HG03280 (cell line): ENCODE data around the gene CDK2.
A peak's percentile ranks its signal among the peaks of the same experiment; 100 is the strongest.
"Not testable (repeated sequence)": the region's sequence is repeated elsewhere in the genome, so short reads cannot be mapped to it uniquely, and the experiment has no call there.

Experiments used
- ATAC-seq: cut with Tn5 transposase; IDR thresholded peaks from one replicate; pipeline ENCODE4 v1.9.1; 2021; ENCODE audit warnings: mild to moderate bottlenecking, moderate library complexity; ENCODE audit not compliant: unreplicated experiment

CDK2 gene

DNA sequence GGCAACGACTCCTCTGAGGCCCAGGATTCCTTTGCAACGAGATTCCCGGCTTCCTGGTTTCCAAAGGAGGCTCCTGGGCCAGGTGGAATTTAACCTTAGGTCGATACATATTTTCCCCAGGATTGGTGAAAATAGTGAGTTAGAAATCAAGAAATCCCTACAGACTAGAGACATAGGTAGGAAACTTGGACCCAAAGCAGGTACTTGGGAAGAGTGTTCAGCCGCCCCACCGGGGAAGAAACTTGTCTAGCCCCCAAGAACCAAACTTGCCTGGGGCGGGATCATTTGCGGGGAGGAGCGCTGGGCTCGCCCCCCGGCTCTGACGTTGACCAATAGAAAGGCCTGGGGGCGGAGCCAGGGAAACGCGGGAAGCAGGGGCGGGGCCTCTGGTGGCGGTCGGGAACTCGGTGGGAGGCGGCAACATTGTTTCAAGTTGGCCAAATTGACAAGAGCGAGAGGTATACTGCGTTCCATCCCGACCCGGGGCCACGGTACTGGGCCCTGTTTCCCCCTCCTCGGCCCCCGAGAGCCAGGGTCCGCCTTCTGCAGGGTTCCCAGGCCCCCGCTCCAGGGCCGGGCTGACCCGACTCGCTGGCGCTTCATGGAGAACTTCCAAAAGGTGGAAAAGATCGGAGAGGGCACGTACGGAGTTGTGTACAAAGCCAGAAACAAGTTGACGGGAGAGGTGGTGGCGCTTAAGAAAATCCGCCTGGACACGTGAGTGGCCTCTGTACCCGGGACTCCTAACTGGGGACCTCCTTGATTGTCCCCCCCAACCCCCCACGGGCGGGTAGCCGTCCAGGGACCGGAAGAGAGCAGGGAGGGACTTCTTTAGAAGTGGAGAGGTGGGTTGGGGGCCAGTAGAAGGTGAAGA lies at the start of gene CDK2:
CDK2 (plus strand) TSS at position 423 of the 874 bp plus-strand sequence; CDS start at position 602, 179 bp downstream.
- ATAC-seq = peak; percentile 97

DNA sequence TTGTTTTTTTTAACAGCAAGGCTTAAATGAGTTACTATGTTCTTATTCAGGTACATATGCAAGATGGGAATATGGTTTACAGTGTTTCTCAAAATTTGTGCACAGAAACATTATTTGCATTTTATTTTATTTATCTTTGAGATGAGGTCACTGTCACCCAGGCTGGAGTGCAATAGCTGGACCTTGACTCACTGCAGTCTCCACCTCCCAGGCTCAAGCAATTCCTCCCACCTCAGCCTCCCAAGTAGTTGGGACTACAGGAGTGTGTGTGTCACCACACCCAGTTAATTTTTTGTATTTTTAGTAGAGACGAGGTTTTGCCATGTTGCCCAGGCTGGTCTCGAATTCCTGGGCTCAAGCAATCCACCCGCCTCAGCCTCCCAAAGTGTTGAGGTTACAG lies 47.6 kb upstream of the CDK2 start:
- ATAC-seq = not testable (repeated sequence)

DNA sequence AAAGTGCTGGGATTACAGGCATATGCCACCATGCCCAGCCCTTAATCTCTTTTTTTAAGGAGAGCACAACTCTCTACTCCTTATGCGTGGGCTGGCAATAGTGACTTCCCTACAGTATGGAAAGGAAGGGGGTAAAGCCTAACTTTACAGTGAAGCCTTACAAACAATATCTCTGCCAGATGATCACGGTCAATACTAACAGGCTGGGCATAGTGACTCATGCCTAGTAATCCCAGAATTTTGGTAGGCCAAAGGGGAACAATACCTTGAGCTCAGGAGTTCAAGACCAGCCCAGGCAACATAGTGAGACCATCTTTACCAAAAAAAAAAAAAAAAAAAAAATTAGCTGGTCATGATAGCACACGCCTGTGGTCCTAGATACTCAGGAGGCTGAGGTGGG lies 44.5 kb upstream of the CDK2 start:
- ATAC-seq = no peak

DNA sequence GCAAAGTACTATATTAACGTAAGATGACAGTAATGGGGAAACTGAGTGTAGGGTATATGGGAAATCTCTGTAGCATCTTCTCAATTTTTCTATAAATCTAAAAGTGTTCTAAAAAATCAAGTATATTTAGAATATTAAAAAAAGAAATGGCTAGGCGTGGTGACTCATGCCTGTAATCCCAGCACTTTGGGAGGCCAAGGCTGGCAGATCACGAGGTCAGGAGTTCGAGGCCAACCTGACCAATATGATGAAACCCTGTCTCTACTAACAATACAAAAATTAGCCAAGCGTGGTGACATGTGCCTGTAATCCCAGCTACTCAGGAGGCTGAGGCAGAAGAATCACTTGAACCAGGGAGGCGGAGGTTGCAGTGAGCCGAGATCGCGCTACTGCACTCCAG lies 43.0 kb upstream of the CDK2 start:
- ATAC-seq = not testable (repeated sequence)

DNA sequence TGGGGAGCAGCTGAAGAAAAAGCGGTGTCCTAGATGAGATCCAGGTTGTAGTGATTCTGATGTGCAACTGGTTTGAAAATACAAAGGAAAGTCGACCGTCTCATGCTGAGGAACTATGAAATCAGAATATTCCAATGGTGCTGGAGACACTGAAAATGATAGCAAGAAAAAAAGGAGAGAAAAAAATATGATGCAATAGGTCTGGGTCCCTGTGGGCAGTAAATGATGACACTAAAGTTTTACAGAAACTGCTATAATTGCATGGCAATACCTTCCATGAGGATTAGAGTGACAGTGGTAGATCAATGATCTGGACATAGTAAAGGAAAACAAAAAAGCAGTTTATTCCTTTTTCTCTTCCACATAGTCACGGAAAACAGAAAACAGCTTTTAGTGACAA lies 41.3 kb upstream of the CDK2 start:
- no peak for ATAC-seq

DNA sequence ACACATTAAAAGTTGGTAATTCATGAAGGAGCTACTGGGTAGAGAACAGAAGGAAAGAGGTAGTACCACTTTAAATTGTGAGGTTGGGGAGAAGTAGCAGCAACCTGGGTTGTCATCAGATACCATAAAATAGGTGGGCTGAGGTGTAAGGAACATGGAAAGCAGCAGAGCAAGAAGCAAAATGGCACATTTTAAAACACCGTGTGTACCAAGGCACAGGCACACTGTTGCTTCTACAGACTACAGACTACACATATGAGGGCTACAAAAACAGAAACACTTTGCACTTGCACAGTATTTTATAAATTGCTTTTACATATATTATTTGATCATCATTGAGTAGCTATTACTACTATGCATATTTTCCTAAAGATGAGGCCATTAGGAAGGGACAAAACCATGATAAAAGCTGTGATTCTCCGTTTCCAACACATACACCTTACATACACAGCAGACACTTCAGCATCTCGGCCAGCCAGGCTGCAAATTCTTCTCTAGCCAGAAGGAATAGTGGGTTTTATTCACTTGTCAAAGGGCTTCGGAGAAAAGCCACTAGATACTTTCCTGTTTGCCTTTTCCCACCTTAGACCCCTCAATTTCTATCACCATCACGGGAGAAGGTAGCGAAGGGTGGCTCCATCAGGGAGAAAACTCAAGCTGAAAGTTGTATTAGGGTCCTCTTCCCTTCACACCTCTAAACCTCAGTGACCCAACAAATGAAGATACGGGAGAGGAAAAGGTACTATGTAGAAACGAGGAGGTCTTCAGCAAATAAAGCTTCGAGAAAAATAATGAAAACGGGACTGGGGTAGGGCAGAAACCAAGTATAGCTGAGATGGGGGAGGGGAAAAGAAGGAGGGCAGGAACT lies 40.5 kb upstream of the CDK2 start:
- ATAC-seq = no peak

DNA sequence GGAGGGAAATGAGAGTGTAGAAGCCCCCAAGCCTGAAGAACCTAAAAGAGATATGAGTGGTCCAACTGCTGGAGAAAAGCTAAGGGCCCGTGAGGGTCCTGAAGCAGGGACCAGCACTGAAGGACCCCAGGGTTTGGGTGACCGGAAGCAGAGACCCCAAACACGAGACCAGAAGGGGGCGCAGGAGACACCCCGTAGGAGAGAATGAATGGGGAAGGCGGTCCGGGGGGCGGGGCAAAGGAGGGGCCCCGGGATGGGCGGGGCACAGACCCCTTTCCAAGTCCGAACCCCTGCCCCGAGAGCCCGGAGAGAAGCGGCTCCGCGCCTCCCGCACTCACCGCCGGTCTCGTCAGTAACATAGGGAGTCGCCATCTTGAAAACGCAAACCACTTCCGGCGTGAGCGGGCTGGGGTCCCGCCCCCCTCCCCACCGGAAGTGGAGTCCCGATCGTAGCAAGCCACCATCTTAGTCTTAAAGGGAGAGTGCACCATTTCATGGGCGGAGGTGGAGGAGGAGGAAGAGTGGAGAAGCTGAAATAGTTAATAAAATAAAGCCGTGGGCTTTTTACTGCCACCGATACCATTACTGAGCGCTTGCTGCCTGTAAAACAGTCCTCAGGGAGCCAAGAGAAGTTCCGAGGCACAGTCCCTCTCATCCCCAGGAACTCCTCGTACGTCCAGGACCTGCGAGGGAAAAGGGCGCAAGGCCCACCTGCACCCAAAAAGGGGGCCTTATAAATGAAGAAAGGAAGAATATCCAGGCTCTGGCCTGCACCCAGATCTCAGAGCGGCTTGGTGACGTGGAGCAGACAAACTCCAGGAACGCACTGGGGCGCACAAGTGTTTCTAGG lies 39.7 kb upstream of the CDK2 start:
- peak; percentile 51 for ATAC-seq

DNA sequence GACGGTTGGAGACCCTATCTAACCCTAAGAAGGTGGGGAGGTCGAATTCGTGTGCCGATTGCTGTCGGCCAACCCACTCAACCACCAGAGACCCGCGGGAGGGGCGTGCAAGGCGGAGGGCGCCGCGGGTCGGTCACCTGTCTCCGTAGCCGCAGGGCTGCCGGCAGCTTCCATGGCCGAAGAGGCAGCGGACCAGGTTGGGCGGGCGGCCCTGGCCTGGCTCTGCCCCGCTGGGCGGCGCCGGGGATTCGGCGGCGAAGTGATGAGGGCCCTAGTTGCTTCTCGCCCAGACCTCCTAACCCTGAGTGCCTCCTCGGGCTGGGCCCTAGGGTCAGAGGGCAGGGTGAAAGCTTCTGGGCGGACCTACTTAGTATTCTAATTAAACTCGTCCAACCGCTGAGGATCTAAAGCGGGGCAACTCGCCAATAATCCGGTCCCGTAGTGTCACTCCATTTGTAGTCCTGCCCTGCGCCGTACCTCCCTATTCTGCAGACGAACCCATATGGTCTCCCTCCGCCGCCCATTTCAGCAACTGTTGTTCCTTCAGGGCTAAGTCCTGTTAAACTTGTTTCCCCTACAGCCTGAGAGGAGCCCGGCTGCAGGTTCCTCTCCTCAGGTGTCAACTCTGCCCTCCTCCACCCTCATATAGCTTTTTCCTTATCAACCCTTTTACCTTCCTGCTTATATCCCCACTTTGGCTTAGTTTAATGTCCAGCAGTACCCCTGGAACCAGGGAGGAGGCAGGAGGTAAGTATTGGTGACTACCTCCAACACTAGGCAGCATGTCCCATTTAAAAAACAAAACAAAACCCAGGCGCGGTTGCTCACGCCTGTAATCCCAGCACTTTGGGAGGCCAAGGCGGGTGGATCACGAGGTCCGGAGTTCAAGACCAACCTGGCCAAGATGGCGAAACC lies 38.8 kb upstream of the CDK2 start, which contains the start of gene PYM1:
PYM1 (minus strand) TSS at position 307 of the 915 bp plus-strand sequence; CDS start at position 174, 133 bp downstream.
- ATAC-seq = peak; percentile 40

DNA sequence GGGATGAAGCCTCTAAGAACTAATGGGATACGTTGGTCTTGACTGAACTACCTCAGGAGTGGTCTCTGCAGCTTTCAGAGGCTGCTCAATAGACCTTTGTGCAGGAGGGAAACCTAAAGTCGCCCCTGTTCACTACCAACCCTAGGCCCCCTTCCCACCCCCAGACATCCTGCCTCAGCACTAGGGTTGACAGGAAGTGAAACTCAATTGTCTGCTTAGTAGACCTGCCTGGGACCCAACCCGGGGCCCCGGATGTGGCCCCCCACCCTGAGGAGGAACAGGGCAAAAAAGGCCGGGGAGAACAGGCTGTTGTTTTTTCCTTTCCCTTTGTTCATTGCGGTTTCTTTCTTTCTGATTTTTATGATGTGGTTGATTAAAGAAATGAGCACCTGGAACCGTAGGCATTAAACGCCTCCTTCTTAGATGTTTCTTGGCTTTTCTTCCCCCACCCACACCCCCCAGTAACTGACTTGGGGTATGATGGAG lies 37.3 kb upstream of the CDK2 start:
- ATAC-seq = no peak

DNA sequence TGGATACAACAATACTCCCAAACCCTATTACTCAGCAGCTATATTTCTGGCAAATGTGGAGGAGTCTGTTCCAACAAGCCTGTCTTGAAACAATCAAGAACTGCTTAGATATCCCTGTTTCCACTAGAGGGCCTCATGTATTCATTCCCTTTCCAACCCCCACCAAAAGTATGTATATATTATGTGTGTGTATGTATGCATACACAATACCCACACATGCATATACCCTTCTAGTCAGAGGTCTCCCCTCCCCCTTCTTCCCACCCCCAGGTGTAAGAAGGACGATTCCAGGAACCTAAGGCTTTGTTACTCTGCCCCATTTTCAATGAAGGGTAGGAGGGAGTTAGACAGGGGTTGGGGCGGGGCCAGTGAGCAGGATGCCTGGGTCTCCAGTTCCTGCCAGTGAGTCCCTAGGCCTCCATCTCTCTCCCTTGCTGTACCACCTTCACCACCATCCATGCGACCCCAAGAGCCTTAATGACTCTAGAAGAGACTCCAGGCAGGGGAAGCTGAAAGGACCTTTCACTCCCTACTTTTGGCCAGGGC lies 35.8 kb upstream of the CDK2 start, which contains the start of gene DGKA:
DGKA (plus strand) TSS at position 392 of the 546 bp plus-strand sequence. CDS start 5,342 bp downstream, outside the sequence.
- ATAC-seq = no peak

DNA sequence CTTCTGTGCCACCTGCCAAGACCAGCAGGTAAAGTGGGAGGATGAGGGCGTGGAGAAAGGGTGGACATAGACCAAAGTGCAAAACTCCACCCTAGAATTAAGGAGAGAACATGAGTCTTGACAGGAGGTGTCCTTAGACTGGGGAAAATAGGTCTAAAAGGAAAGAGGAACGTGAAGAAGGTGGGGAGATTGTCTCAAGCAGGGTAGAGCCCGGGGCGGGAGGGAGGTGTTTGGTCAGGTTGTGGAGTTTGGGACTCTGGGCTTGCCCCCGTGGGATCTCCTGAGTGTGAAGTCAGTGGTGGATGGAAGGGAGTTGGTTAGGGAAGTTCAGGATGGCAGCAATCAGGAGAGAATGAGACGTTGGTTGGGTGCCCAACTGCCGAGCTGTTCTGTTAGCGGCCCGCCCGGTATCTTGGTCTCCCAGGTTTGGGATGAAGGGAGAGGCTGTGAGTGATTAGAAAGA lies 35.3 kb upstream of the CDK2 start:
- no peak for ATAC-seq

DNA sequence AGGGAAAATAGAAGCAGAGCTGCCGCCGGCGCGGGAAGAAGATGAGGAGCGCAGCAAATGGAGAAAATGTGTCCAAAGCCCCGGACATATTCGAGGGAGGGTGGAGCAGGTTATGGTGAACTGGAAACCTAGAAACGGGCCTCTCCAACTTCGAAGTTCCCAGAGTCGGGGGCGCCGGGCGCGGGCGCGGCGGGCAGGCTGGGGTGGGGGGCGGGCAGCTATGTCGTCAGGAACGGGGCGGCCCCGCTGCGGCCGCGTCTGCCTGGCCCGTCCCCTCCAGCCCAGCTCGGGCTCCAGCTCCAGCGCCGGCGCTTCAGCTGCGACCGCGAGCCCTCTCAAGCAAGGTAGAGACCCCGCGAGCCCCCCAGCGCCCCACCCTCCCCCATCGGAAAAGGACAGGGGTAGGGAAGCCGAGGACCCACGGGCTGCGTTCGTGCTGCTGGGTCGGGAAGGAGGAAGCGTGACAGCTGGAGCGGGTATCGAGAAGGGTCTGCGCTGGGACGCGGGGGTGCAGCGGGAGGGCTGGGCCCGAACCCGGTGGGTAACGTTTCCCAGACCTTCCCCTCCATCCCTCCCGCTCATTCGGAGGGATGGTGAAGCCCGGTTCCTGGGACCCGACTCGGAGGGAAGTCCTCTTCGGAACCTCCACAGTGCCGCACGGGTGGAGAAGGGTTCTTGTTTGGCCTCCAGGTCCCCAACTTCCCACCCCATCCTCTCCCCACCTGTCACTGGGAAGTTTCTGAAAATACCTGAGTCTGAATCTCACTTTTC lies 34.7 kb upstream of the CDK2 start:
- ATAC-seq = no peak

DNA sequence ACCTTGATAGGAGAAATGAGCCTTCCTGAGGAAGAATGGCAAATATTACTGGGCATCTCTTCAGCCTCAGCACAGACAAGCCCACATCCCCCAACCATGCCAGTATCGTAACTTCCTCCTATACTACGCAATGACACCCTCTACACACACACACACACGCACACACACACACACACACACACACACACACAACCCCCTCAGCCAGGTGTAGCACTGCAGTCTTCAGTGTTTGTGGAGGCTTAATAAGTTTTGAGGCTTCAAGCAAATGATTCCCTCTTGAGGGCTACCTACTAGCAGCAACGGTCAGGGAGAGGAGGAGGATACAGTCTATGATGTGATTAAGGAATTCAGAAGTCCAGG lies 34.1 kb upstream of the CDK2 start:
- no peak for ATAC-seq

DNA sequence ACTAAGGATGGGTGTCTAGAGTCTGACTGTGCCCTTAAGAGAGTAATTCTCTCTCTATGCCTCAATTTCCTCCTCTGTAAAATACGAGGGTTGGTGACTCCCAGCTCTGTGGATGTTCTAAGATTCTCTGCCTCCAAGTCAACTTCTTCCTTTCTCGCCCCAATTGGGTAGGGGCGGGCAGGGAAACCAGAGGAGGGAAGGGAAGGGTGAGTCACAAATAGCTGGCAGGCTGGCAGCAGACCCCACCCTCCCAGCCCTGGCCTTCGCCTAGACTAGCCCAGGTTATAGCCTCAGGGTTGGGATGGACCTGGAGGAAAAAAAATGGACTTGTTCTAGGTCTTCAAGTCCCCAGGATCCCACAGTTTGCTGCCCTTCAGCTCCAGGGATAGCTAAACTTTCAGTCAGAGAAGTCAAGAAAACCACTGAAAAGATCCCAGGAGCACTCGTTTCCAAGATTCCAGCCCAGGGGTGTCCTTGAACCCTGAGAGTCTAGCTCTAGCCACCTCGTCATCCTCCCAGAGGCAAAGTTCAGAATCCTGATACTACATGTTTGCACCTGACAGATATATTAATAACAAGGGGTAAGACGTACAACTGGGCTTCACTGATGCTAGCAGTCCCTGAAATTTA lies 33.3 kb upstream of the CDK2 start:
- no peak for ATAC-seq

DNA sequence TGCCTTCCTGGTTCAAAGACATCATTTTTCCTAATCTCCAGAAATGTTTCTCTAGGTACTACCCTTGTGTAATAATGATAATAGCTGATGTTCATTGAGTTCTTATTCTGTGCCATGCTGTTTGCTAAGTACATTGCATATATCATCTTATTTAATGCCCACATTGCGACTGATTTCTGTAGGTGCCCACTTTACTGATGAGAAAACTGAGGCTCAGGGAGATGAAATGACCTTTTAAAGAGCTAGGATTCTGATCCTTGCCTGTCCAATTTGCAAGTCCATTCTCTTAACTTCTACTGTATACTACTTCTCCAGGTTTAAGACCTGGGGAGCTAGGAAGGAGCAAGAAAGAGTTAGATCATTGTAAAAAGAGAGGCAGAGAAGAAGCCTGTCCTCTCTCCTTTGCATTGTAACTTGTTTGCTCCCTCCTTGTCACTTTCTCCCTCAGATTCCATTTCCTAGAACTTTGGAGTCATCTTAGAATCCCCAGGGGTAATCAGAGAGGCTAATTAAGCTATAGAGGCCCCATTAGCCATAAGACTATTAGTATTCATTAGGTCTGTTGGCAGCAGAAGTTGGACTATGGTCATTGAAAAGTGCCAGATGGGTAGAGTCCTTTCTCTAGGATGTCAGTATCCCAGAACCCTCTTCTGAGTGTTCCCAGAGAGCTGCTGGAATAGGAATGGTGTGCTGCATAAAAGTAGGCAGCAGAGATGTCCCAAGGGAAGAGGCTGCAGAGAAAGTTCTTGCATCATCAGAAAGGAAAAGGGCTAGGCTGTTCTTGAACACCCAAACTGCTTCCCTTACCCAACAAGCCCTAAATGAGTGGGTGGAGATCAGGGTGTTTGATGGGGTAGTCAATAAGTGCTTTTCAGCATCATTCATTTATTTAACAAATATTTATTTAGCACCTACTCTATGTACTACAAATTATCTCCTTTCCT lies 32.6 kb upstream of the CDK2 start:
- no peak for ATAC-seq

DNA sequence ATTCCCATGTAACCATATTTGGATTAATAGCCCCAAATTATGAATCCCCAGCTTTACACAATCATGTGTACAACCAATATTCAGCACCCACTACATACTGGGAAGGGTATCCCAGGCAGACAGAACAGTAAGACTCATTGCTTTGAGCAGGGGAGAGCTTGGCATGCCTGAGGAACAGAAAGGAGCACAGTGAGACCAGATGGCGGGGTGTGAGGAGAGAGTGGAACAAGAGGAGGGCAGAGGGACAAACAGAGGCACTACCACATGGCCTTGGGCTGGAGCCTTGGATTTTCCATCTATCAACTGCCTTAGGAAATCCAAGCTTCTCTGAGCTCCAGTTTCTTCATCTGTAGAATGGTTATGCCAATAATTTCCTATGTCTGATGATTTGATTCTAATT lies 31.9 kb upstream of the CDK2 start:
- ATAC-seq = no peak

DNA sequence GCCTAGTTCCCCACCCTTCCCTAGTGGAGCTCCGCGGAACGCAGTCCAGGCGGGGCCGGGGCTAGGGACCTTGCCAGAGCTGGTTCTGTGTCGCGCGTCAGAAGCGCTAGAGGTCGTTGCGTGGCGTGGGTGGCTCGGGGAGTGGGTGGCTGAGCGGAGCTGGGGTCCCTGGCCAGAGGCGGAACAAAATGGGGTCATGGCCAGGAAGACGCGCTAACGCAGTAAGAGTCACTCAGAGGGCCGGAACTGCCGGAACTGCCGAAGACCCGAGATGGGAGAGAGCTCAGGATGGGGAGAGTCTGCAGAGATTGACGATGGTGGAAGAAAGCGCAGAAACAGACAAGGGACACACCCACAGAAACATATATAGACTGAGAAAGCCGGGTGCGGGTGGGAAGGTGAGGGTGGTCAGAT lies 30.9 kb upstream of the CDK2 start:
- no peak for ATAC-seq
